Effector memory CD4-positive, alpha-beta T cell (primary cell): ENCODE results near the gene GNAS-AS1.
A peak's percentile ranks its signal among the peaks of the same experiment; 100 is the strongest.

Source experiments
- DNase-seq, 3 donors: peaks; one replicate each; pipeline ENCODE4 v3.0.0-alpha.2; 2020
- H3K27ac ChIP-seq: 2 replicates; pipeline ENCODE4 v1.7.0; 2013; ENCODE audit warnings: mild to moderate bottlenecking, low read length, moderate library complexity; ENCODE audit not compliant: insufficient read depth, poor library complexity, severe bottlenecking
- H3K27me3 ChIP-seq: replicated peaks from 2 replicates; pipeline ENCODE4 v1.7.0; 2013; ENCODE audit warnings: mild to moderate bottlenecking, low read length; ENCODE audit not compliant: insufficient read depth, control insufficient read depth, poor library complexity, severe bottlenecking
- H3K36me3 ChIP-seq: 2 replicates; pipeline ENCODE4 v1.7.0; 2013; ENCODE audit warnings: mild to moderate bottlenecking, low read length, moderate library complexity; ENCODE audit not compliant: control insufficient read depth, insufficient read depth
- H3K4me1 ChIP-seq: 2 replicates; pipeline ENCODE4 v1.7.0; 2013; ENCODE audit warnings: low read length, mild to moderate bottlenecking; ENCODE audit not compliant: control insufficient read depth, insufficient read depth, poor library complexity, severe bottlenecking
- H3K4me3 ChIP-seq: 2 replicates; pipeline ENCODE4 v1.7.0; 2013; ENCODE audit warnings: low read length, low read depth, mild to moderate bottlenecking; ENCODE audit not compliant: insufficient read depth, poor library complexity, severe bottlenecking
- H3K9me3 ChIP-seq: 2 replicates; pipeline ENCODE4 v1.7.0; 2013; ENCODE audit warnings: mild to moderate bottlenecking, low read length, moderate library complexity; ENCODE audit not compliant: control insufficient read depth

GNAS-AS1 gene

DNA sequence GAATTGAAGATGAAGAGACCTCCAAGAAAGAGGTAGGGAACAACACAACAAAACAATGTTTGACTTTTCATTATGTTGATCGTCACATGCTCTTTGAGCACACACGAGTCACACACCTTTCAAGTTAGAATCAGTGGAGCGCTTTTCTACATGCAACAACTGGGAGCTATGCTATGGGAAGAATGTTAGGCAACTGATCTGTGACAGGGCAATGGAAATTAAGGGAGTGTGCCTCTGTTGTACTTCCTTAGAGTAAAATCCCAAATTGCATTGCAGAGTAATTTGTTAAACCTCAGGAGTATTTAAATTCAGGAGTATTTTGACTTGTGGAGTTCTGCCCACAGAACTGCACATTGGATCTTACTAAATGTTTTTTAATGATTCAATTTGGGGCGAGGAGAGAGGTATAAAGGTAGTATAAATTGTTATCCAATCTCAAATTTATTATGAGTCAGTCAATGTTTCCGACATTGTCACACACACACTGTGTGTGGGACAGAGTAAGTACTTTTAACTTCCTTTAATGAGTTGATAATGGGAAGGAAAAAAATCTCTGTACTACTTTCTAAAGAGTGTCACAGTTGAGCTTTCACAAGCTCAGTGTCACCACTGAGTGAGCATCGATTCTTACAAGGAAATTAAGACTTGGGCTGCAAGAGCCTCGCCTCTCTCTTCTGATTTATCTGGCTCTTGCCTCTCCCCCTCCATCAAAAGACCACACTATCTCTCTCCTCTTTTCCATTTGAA, 12.5 kb upstream of the GNAS-AS1 start:
- no peak overlapping the region for H3K4me3 ChIP-seq
- no peaks in the 10 kb centered on the region for H3K9me3 ChIP-seq
- H3K27ac ChIP-seq: no peak overlapping the region
- no peaks in the 10 kb centered on the region for H3K4me1 ChIP-seq
- H3K27me3 ChIP-seq: no peaks in the 10 kb centered on the region
- no peaks in the 10 kb centered on the region for H3K36me3 ChIP-seq
- no peak for DNase-seq

DNA sequence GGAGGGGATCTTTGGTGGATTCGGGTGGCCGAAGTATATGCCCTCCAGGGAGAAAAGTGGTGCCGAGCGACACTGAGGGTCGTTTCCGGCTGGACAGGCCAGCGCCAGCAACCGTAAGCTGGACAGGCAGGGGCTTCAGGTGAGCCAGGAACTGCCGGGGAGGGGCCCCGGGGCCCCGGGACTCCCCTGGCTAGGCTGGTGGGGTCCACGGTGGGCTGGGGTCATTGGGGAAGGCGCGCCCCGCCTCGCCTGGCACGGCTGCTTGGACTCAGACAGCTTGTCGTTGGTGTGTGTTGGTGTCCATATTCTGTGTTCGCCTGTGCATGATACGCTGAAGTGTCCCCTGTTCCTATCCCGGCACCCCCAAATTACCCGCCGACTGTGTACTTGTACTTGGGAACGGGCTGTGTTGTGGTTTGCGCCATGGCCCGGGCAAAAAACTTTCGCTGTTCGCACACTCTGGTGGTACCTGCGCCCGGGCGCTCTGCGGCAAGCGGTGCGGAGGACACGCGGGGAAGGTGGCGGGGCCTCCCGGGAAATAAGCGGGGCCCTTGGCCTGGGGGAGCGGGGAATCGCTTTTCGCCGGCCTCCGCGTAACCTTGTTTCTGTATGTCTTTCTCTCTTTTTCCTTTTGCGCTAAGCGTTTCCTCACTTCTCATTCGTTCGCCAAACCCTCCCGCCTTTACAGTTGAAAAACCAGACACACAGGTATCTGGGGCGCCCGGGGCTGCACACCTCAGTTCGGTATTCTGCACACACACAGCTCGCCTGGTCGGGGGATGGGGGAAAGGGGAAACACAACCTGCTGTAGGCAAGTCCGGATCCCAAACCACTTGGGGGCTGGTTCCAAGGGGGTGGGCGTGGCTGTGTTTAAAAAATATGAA, 5.0 kb upstream of the GNAS-AS1 start:
- DNase-seq: no peak
- Histone ChIP-seq H3K36me3 (no peaks in the 10 kb centered on the region), H3K4me3 (no peak overlapping the region), H3K27ac (no peak overlapping the region), H3K27me3 (peaks cover 21% of the 10 kb centered on the region), H3K9me3 (no peaks in the 10 kb centered on the region), H3K4me1 (peaks cover 13% of the 10 kb centered on the region)

DNA sequence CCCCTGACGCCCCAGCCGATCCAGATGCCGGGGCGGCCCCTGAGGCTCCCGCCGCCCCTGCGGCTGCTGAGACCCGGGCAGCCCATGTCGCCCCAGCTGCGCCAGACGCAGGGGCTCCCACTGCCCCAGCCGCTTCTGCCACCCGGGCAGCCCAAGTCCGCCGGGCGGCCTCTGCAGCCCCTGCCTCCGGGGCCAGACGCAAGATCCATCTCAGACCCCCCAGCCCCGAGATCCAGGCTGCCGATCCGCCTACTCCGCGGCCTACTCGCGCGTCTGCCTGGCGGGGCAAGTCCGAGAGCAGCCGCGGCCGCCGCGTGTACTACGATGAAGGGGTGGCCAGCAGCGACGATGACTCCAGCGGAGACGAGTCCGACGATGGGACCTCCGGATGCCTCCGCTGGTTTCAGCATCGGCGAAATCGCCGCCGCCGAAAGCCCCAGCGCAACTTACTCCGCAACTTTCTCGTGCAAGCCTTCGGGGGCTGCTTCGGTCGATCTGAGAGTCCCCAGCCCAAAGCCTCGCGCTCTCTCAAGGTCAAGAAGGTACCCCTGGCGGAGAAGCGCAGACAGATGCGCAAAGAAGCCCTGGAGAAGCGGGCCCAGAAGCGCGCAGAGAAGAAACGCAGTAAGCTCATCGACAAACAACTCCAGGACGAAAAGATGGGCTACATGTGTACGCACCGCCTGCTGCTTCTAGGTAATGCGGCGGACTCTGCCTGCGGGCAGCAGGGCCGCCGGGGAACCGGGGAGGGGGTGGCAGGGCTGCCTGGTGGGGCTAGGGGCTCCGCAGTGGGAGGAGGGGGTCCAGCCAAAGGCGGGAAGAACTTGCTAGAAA, 4.2 kb upstream of the GNAS-AS1 start:
- H3K4me1 ChIP-seq: peaks cover 13% of the 10 kb centered on the region
- H3K27me3 ChIP-seq: peaks cover 21% of the 10 kb centered on the region
- DNase-seq: no peak
- no peak overlapping the region for H3K27ac ChIP-seq
- H3K9me3 ChIP-seq: no peaks in the 10 kb centered on the region
- H3K4me3 ChIP-seq: peak overlapping the region; percentile 29
- no peaks in the 10 kb centered on the region for H3K36me3 ChIP-seq

DNA sequence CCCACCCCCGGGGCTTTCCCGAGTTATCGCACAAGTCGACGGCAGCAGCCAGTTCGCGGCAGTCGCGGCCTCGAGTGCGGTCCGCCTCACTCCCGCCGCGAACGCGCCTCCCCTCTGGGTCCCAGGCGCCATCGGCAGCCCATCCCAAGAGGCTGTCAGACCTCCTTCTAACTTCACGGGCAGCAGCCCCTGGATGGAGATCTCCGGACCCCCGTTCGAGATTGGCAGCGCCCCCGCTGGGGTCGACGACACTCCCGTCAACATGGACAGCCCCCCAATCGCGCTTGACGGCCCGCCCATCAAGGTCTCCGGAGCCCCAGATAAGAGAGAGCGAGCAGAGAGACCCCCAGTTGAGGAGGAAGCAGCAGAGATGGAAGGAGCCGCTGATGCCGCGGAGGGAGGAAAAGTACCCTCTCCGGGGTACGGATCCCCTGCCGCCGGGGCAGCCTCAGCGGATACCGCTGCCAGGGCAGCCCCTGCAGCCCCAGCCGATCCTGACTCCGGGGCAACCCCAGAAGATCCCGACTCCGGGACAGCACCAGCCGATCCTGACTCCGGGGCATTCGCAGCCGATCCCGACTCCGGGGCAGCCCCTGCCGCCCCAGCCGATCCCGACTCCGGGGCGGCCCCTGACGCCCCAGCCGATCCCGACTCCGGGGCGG, 3.4 kb upstream of the GNAS-AS1 start:
- H3K27me3 ChIP-seq: peaks cover 21% of the 10 kb centered on the region
- H3K36me3 ChIP-seq: no peaks in the 10 kb centered on the region
- H3K4me1 ChIP-seq: peaks cover 13% of the 10 kb centered on the region
- no peaks in the 10 kb centered on the region for H3K9me3 ChIP-seq
- H3K4me3 ChIP-seq: peak overlapping the region; percentile 29
- no peak overlapping the region for H3K27ac ChIP-seq
- DNase-seq: no peak

DNA sequence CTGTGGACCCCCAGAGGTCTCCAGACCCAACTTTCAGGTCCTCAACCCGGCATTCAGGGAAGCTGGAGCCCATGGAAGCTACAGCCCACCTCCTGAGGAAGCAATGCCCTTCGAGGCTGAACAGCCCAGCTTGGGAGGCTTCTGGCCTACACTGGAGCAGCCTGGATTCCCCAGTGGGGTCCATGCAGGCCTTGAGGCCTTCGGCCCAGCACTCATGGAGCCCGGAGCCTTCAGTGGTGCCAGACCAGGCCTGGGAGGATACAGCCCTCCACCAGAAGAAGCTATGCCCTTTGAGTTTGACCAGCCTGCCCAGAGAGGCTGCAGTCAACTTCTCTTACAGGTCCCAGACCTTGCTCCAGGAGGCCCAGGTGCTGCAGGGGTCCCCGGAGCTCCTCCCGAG, 2.8 kb upstream of the GNAS-AS1 start:
- Histone ChIP-seq H3K27me3 (peaks cover 21% of the 10 kb centered on the region), H3K36me3 (no peaks in the 10 kb centered on the region), H3K4me3 (no peak overlapping the region), H3K9me3 (no peaks in the 10 kb centered on the region), H3K4me1 (peaks cover 13% of the 10 kb centered on the region), H3K27ac (no peak overlapping the region)
- no peak for DNase-seq

DNA sequence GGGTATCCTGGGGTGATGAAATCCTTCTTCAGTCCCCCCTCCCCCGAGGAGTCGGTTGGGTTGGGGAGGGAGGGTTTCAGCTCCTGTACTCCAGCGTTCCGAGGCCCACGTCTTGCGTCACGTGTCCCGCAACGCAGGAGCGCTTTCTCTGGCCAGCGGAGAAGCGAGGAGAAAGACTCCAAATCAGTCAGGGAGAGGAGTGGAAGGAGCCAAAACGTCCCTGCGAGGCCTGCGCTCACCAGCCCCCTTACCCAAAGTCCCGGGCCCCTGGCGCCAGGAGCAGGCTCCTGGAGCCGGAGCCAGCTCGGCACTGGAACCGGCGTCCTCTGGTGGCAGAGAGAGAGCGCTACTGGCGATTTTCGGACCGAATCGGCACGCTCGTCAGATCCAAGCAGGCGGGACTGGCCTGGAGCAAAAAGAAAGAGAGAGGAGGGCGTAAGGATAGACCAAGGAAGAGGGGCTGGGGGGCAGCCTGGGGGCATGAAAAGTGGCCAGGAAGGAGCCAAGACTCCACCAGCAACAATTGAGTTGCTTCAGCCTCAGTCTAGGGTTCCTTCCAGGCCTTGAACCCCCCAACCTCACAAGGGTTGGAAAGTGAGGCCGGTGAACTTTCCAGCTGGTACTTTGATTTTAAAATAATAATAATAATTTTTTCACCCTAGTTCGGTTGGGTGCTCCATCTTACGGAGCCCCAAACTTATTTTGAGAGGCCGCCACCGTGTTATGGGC, 2.0 kb upstream of the GNAS-AS1 start, which contains the start of gene GNAS:
Gene GNAS, plus strand, starts transcription at position 174 of the 729 bp plus-strand sequence.
- peak in 2 of 3 donors; percentile 20 to 30 for DNase-seq
- H3K4me1 ChIP-seq: peaks cover 13% of the 10 kb centered on the region
- peak within 1 kb of the TSS; percentile 39 for H3K4me3 ChIP-seq

DNA sequence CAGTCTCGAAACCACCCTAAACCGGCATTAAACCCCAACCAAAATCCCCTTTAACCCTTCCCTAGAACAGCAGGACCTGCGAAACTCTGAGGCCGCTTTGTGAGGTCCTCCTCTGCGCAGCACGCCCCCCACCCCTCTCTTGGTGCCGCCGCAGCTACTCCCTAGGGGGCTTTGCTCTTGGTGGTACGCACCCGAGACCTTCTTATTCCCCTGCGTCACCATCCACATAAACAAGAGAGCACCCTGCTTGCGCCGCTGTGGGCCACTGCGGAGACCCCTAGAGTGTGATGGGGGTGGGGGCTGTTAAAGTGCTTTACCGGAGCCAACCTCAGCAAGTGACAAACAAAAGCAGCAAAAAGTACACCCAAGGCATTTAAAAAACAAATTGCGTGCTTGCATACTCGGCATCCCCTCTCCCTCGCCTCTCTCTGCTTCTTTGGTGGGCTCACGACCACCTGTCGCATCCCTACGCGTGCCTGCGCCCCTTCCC, 1.3 kb upstream of the GNAS-AS1 start:
- peaks cover 13% of the 10 kb centered on the region for H3K4me1 ChIP-seq
- H3K27ac ChIP-seq: no peak overlapping the region
- H3K9me3 ChIP-seq: no peaks in the 10 kb centered on the region
- DNase-seq: no peak
- peaks cover 21% of the 10 kb centered on the region for H3K27me3 ChIP-seq
- peak overlapping the region; percentile 39 for H3K4me3 ChIP-seq
- H3K36me3 ChIP-seq: no peaks in the 10 kb centered on the region

More for the DNA sequence above, 2.0 kb upstream of the GNAS-AS1 start, which contains the start of gene GNAS:
- Histone ChIP-seq H3K27ac (no peak within 1 kb of the TSS), H3K36me3 (no peaks in the 10 kb centered on the region), H3K27me3 (peaks cover 21% of the 10 kb centered on the region), H3K9me3 (no peaks in the 10 kb centered on the region)

DNA sequence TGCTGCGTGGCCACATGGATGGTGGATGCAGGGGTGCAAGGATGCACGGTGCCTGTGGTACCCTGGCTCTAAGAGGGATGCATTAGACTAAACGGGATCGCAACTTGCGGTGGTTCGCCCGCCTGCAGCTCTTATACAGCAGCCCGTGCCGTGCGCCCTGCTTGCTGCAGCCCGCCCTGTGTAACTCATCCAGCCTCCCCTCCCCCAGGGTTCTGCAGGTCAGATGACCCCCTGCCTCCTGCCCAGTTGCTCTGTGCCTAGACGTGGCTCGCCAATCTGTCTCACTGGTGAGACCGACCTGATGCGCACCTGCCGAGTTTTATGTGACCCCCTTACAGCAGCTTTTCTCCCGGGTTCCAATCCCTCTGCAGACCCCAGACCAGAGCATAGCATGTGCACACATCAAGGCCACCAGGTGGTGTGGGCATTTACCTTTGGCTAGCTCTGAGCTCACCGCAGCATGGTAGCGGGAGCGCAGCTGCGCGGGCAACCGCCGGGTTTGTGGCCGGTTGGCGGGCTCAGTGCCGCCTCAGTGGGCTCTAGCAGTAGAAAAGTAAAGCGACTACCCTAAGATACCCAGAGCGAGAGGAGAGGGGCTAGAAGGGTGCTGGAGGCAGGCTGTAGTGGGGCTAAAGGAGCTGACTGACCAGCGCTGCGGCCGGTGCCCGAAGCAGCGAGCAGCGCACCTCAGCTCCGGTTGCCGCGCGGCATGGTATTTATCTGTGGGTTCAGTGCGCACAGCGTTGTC, 693 bp upstream of the GNAS-AS1 start:
- Histone ChIP-seq H3K36me3 (no peaks in the 10 kb centered on the region), H3K27ac (no peak overlapping the region), H3K4me1 (peaks cover 13% of the 10 kb centered on the region), H3K4me3 (peak overlapping the region; percentile 39), H3K9me3 (no peaks in the 10 kb centered on the region), H3K27me3 (peaks cover 21% of the 10 kb centered on the region)
- DNase-seq: no peak
